ENCODE measurements around the gene ATP6V1F.

ATP6V1F gene

DNA sequence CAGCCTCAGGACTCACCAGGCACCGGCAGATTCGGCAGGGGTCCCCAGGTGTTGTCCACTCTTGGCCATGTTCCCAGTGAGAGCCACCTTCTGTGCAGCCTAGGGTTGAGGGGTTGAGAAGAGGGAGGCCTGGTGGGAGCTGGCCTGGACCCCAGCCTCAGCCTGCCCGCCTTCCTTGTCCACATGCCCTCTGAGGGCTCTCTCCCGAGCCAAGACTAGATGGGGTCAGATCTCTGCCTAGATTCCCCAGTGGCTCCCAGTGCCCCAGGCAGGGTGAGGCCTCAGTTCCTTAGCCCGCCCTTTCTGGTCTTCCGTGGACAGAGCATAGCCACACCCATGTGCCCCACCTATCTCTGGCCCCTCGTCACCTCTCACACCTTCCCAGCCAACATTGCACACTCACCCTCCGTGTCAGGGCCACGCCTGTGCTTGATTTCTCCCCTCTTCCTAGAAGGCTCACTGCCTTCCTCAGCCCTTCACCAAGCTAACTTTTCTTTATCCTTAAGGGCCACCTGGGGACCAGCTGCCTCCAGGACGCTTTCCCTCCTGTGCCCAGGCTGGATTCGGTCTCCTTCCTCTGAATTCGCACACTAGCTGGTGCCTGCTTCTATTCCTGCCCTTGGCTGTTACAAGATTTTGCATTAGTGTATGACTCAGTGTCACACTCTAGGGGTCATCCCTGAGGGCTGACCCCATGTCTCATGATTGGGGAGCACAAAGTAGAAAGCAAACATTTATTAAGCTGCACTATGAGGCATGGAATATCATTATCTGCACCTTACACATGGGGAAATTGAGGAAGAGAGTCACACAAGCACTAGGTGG lies 40.3 kb downstream of the ATP6V1F start:
- Histone ChIP-seq H3K27me3 (ENCODE audit: control insufficient read depth in 1 of 2, insufficient read depth in 2 of 2, low read length in 2 of 2) (no peaks in the 10 kb centered on the region), H3K9me3 (ENCODE audit: control insufficient read depth in 1 of 2, low read length in 2 of 2) (no peaks in the 10 kb centered on the region), H3K4me1 (ENCODE audit: control insufficient read depth in 1 of 2, insufficient read depth in 2 of 2, low read length in 2 of 2) (peaks cover 0 to 3% of the 10 kb centered on the region in 2 donors), H3K9ac (ENCODE audit: low read depth in 1 of 2, low read length in 2 of 2) (no peak overlapping the region), H3K4me3 (ENCODE audit: low read depth in 1 of 2, low read length in 2 of 2) (no peak overlapping the region), H3K36me3 (ENCODE audit: control insufficient read depth in 1 of 2, insufficient read depth in 2 of 2, low read length in 2 of 2) (no peaks in the 10 kb centered on the region), H3K27ac (ENCODE audit: low read depth, low read length) (no peak overlapping the region)

DNA sequence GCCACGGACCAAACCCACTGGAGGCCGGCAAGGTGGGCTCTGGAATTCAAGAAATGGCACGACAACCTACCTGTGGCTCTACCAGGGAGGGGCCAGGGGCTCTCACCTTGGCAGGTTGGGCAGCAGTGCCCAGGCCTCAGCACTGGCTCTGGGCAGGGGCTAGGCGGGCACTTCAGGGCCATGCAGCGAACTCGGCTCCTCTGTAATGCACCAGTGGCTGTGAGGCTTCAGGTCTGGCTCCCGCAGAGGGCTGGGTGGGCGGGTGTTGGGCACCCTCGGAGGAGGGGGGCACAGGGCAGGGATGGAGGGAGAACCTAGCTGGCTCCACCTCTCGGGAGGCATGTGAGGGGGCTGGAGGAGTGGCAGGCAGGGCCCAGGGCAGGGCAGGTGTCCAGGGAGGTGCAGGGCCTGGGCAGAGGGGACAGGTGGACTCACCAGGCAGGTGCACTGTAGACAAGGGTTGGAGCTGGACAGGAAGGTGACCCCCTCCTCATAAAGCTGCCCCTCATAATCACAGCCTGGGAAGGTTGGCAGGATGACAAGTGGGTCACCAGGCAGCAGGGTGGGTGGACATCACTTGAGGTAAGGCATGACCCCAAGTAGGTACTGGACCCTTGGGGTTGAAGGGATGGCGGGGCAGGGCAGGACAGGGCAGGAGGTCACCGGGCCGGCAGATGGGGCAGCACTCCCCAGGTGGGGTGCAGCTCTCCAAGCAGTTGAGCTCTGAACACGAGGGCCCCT lies 41.1 kb downstream of the ATP6V1F start:
- H3K4me3 ChIP-seq (ENCODE audit: low read depth in 1 of 2, low read length in 2 of 2) = no peak overlapping the region
- no peak overlapping the region for H3K9ac ChIP-seq (ENCODE audit: low read depth in 1 of 2, low read length in 2 of 2)
- no peaks in the 10 kb centered on the region for H3K36me3 ChIP-seq (ENCODE audit: control insufficient read depth in 1 of 2, insufficient read depth in 2 of 2, low read length in 2 of 2)
- no peaks in the 10 kb centered on the region for H3K9me3 ChIP-seq (ENCODE audit: control insufficient read depth in 1 of 2, low read length in 2 of 2)
- H3K27me3 ChIP-seq (ENCODE audit: control insufficient read depth in 1 of 2, insufficient read depth in 2 of 2, low read length in 2 of 2) = peaks cover under 1 to 2% of the 10 kb centered on the region in 2 donors
- H3K27ac ChIP-seq (ENCODE audit: low read depth, low read length) = no peak overlapping the region
- H3K4me1 ChIP-seq (ENCODE audit: control insufficient read depth in 1 of 2, insufficient read depth in 2 of 2, low read length in 2 of 2) = peaks cover 0 to 3% of the 10 kb centered on the region in 2 donors

DNA sequence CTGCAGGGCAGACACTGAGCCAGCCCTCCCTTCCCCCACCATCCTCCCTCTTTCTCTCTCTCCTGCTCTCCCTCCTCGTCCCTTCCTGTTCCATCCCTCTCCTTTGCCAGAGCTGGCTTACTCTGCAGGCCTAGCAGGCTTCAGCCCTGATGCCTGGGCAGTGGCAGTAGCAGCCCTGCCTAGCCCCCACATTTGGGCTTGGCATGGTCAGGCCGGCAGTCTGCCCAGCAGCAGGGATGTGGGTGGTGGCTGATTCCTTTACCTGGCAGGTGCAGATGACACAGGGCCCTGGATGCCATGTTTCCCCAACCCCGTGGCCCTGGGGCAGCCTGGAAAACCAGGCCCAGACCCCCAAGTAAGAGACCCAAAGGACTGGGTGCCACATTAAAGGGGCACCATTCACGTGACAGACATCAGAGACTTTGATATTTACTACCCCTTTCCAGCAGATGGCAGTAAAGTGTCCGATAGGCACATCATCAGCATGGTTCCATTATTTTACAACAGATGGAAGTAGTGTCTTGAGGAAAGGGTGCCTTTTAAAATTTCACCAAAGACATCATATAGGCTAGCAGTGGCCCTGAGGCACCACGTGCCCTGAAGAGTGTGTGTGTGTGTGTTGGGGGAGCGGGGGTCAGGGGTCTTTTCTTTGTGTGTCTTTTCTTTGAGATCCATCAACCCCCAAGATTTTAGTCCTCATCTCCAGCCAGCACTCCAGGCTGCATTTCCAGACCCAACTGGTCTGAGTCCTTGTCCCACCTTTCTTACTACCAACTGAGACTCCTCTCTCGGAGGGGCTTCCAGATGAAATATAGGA lies 41.9 kb downstream of the ATP6V1F start:
- H3K9me3 ChIP-seq (ENCODE audit: control insufficient read depth in 1 of 2, low read length in 2 of 2) = no peaks in the 10 kb centered on the region
- no peak overlapping the region for H3K27ac ChIP-seq (ENCODE audit: low read depth, low read length)
- peaks cover 8 to 10% of the 10 kb centered on the region in 2 donors for H3K27me3 ChIP-seq (ENCODE audit: control insufficient read depth in 1 of 2, insufficient read depth in 2 of 2, low read length in 2 of 2)
- peaks cover 1 to 5% of the 10 kb centered on the region in 2 donors for H3K4me1 ChIP-seq (ENCODE audit: control insufficient read depth in 1 of 2, insufficient read depth in 2 of 2, low read length in 2 of 2)
- H3K4me3 ChIP-seq (ENCODE audit: low read depth in 1 of 2, low read length in 2 of 2) = no peak overlapping the region
- H3K9ac ChIP-seq (ENCODE audit: low read depth in 1 of 2, low read length in 2 of 2) = no peak overlapping the region
- H3K36me3 ChIP-seq (ENCODE audit: control insufficient read depth in 1 of 2, insufficient read depth in 2 of 2, low read length in 2 of 2) = no peaks in the 10 kb centered on the region

- no peaks in the 10 kb centered on the region for H3K9me3 ChIP-seq (ENCODE audit: control insufficient read depth in 1 of 2, low read length in 2 of 2)
- no peak overlapping the region for H3K9ac ChIP-seq (ENCODE audit: low read depth in 1 of 2, low read length in 2 of 2)
- no peak overlapping the region for H3K27ac ChIP-seq (ENCODE audit: low read depth, low read length)
- H3K4me1 ChIP-seq (ENCODE audit: control insufficient read depth in 1 of 2, insufficient read depth in 2 of 2, low read length in 2 of 2) = peaks cover 9 to 10% of the 10 kb centered on the region in 2 donors
- peaks cover 19 to 22% of the 10 kb centered on the region in 2 donors for H3K27me3 ChIP-seq (ENCODE audit: control insufficient read depth in 1 of 2, insufficient read depth in 2 of 2, low read length in 2 of 2)
- H3K36me3 ChIP-seq (ENCODE audit: control insufficient read depth in 1 of 2, insufficient read depth in 2 of 2, low read length in 2 of 2) = no peaks in the 10 kb centered on the region
- H3K4me3 ChIP-seq (ENCODE audit: low read depth in 1 of 2, low read length in 2 of 2) = no peak overlapping the region
Observed at GRCh38 chr7:128906001-128906765, 43.5 kb downstream of the ATP6V1F start.

DNA sequence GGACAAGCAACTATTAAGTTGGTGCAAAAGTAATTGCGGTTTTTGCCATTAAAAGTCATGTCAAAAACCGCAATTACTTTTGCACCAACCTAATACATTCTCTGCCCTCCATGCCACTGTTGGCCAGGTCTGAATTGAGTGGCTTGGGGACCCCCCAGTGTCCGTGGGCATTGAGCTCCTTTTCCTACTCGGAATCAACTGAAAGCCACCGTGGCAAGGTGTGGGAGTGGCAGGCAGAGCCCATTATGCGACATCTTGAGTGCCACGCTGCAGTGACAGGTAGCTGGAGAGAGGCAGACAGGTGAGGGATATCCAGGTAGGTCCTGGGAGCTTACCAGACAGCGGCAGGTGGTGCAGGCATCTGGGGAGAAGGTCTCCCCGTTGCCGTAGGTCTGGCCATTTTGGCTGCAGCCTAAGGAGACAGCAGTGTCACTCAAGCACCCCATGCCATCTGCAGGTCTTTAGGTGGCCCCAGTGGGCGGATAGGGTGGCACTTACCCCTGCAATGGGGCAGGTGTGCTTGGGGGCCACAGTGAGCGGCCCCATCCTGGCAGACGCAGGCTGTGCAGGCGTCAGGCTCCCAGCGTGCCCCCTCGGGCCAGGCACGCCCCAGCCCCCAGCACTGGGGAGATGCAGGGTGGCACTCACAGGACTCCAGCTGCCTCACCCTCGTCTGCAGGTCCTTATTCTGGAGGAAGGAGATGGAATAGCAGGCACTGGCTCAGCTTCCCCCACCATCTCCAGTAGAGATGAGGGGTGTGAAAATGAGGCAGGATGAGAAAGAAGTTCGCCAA lies 44.3 kb downstream of the ATP6V1F start:
- Histone ChIP-seq H3K36me3 (ENCODE audit: control insufficient read depth in 1 of 2, insufficient read depth in 2 of 2, low read length in 2 of 2) (no peaks in the 10 kb centered on the region), H3K27ac (ENCODE audit: low read depth, low read length) (no peak overlapping the region), H3K4me1 (ENCODE audit: control insufficient read depth in 1 of 2, insufficient read depth in 2 of 2, low read length in 2 of 2) (peaks cover 9 to 10% of the 10 kb centered on the region in 2 donors), H3K4me3 (ENCODE audit: low read depth in 1 of 2, low read length in 2 of 2) (no peak overlapping the region), H3K9me3 (ENCODE audit: control insufficient read depth in 1 of 2, low read length in 2 of 2) (no peaks in the 10 kb centered on the region), H3K27me3 (ENCODE audit: control insufficient read depth in 1 of 2, insufficient read depth in 2 of 2, low read length in 2 of 2) (peaks cover 19 to 24% of the 10 kb centered on the region in 2 donors), H3K9ac (ENCODE audit: low read depth in 1 of 2, low read length in 2 of 2) (no peak overlapping the region)

GRCh38 chr7:128908750-128909624 lies 46.3 kb downstream of the ATP6V1F start:
- H3K27me3 ChIP-seq (ENCODE audit: control insufficient read depth in 1 of 2, insufficient read depth in 2 of 2, low read length in 2 of 2) = peaks cover 21 to 26% of the 10 kb centered on the region in 2 donors
- H3K4me3 ChIP-seq (ENCODE audit: low read depth in 1 of 2, low read length in 2 of 2) = no peak overlapping the region
- H3K36me3 ChIP-seq (ENCODE audit: control insufficient read depth in 1 of 2, insufficient read depth in 2 of 2, low read length in 2 of 2) = no peaks in the 10 kb centered on the region
- H3K4me1 ChIP-seq (ENCODE audit: control insufficient read depth in 1 of 2, insufficient read depth in 2 of 2, low read length in 2 of 2) = peaks cover 7 to 9% of the 10 kb centered on the region in 2 donors
- H3K27ac ChIP-seq (ENCODE audit: low read depth, low read length) = no peak overlapping the region
- no peaks in the 10 kb centered on the region for H3K9me3 ChIP-seq (ENCODE audit: control insufficient read depth in 1 of 2, low read length in 2 of 2)
- no peak overlapping the region for H3K9ac ChIP-seq (ENCODE audit: low read depth in 1 of 2, low read length in 2 of 2)

GRCh38 chr7:128909625-128910568 lies 47.2 kb downstream of the ATP6V1F start:
- H3K27me3 ChIP-seq (ENCODE audit: control insufficient read depth in 1 of 2, insufficient read depth in 2 of 2, low read length in 2 of 2) = peaks cover 26 to 35% of the 10 kb centered on the region in 2 donors
- H3K36me3 ChIP-seq (ENCODE audit: control insufficient read depth in 1 of 2, insufficient read depth in 2 of 2, low read length in 2 of 2) = no peaks in the 10 kb centered on the region
- no peaks in the 10 kb centered on the region for H3K9me3 ChIP-seq (ENCODE audit: control insufficient read depth in 1 of 2, low read length in 2 of 2)
- H3K4me3 ChIP-seq (ENCODE audit: low read depth in 1 of 2, low read length in 2 of 2) = peak overlapping the region; percentile 23 to 36
- no peak overlapping the region for H3K9ac ChIP-seq (ENCODE audit: low read depth in 1 of 2, low read length in 2 of 2)
- H3K4me1 ChIP-seq (ENCODE audit: control insufficient read depth in 1 of 2, insufficient read depth in 2 of 2, low read length in 2 of 2) = peaks cover 7 to 14% of the 10 kb centered on the region in 2 donors
- no peak overlapping the region for H3K27ac ChIP-seq (ENCODE audit: low read depth, low read length)

GRCh38 chr7:128910569-128910945 lies 47.9 kb downstream of the ATP6V1F start, which contains the start of gene KCP:
Gene KCP, minus strand, starts transcription at chr7:128910709. Its CDS starts 33 bp downstream, at chr7:128910676.
- Histone ChIP-seq H3K27ac (ENCODE audit: low read depth, low read length) (peak within 1 kb of the TSS; percentile 32), H3K27me3 (ENCODE audit: control insufficient read depth in 1 of 2, insufficient read depth in 2 of 2, low read length in 2 of 2) (peaks cover 26 to 38% of the 10 kb centered on the region in 2 donors), H3K9ac (ENCODE audit: low read depth in 1 of 2, low read length in 2 of 2) (no peak within 1 kb of the TSS), H3K36me3 (ENCODE audit: control insufficient read depth in 1 of 2, insufficient read depth in 2 of 2, low read length in 2 of 2) (no peaks in the 10 kb centered on the region), H3K4me3 (ENCODE audit: low read depth in 1 of 2, low read length in 2 of 2) (peak within 1 kb of the TSS; percentile 23 to 36), H3K9me3 (ENCODE audit: control insufficient read depth in 1 of 2, low read length in 2 of 2) (no peaks in the 10 kb centered on the region), H3K4me1 (ENCODE audit: control insufficient read depth in 1 of 2, insufficient read depth in 2 of 2, low read length in 2 of 2) (peaks cover 11 to 14% of the 10 kb centered on the region in 2 donors)

All from duodenal mucosa (tissue), 2 donors.